Right lobe of liver (tissue), 6 donors: ENCODE measurements around the gene HSPH1. TPM values are rescaled to one million over a fixed set of nuclear protein-coding genes. Genes with fewer than 3 reads are reported as not detected.

ENCODE experiments used
- ATAC-seq, 4 donors: fragments of 200-7000 bp; cut with Tn5 transposase; one replicate each; pipeline ENCODE4 v1.9.1; 2020; ENCODE audit warnings: mild to moderate bottlenecking in 4 of 4, moderate library complexity in 4 of 4
- DNase-seq, 3 donors: peaks; one replicate each; pipeline ENCODE4 v3.0.0-alpha.2; 2020
- H3K27ac ChIP-seq, 3 donors: fragments of 200-600 bp; one replicate each; pipeline ENCODE4 v1.8.0; 2022
- H3K27me3 ChIP-seq, 2 donors: fragments of 200-600 bp; one replicate each; pipeline ENCODE4 v1.8.0; 2022
- H3K36me3 ChIP-seq, 4 donors: fragments of 200-600 bp; sonication (generic) in 1 of 4; one replicate each; pipeline versions ENCODE4 v1.5.1 to v1.8.0; 2017 to 2022; ENCODE audit warnings: control low read depth in 1 of 4
- H3K4me1 ChIP-seq, 4 donors: fragments of 200-600 bp; sonication (generic) in 1 of 4; one replicate each; pipeline versions ENCODE4 v1.5.1 to v1.8.0; 2017 to 2022; ENCODE audit warnings: control low read depth in 1 of 4
- H3K4me3 ChIP-seq, 3 donors: fragments of 200-600 bp; one replicate each; pipeline ENCODE4 v1.8.0; 2022
- H3K9me3 ChIP-seq, 4 donors: fragments of 200-600 bp; sonication (generic) in 1 of 4; one replicate each; pipeline versions ENCODE4 v1.5.1 to v1.8.0; 2017 to 2022; ENCODE audit warnings: control low read depth in 1 of 4
- CTCF ChIP-seq, 4 donors: fragments of 200-600 bp in 3 of 4; fragments of 450-650 bp in 1 of 4; IDR thresholded peaks; one replicate each; pipeline versions ENCODE4 v1.5.1 to v1.8.0; 2016 to 2022; ENCODE audit warnings: antibody characterized with exemption in 4 of 4, mild to moderate bottlenecking in 2 of 4
- POLR2A ChIP-seq: fragments of 450-650 bp; IDR thresholded peaks from one replicate; pipeline ENCODE4 v1.6.1; 2017; ENCODE audit warnings: antibody characterized with exemption, mild to moderate bottlenecking
- WGBS: methylation state at CpG from one replicate; pipeline ENCODE4 v1.1.6; 2018; ENCODE audit warnings: low coverage, low lambda C conversion rate; ENCODE audit not compliant: insufficient coverage; ENCODE audit errors: missing lambda C conversion rate; 5-methylcytosine and 5-hydroxymethylcytosine counted together
- intact Hi-C, 2 donors: fragments of 100-400 bp; cut with DNase I; formaldehyde crosslinking; loops; one replicate each; pipeline versions ENCODE4 v1.11.2 to v1.14.1; 2022
- total RNA-seq, 6 experiments: library from RNA; depleted of rRNA in 2 of 6; stranded (reverse); fragments of >200 nt in 2 of 6; fragmentation: NEBNext Ultra II Directional in 3 of 6; extraction: Animal tissue kit (Norgen Biotek cat#: 25700) in 3 of 6; gene quantifications; one replicate each; pipeline versions ENCODE4 v1.1.0 to v1.2.4, GENCODE V29; 2016 to 2023
- donor health status: DM: no; HTN: yes; CAD: no.
- donor health status: DM: no; HTN: no; CAD: no.
- donor health status: DM: no; HTN: no; CAD: no.
- donor health status: DM: no; HTN: yes; CAD: no.
- donor health status: DM: no; HTN: yes; CAD: no.

The HSPH1 gene
- total RNA-seq, 6 experiments from 2014 or later: 19.6 to 60.8 (median 31.0) TPM

GRCh38 chr13:31090096-31090495, 71.6 kb downstream of the HSPH1 start:
- intact Hi-C loops: no loop called here
- WGBS: 50% methylated on average over 3 of the region's 5 CpGs

GRCh38 chr13:31089649-31090048, 72.1 kb downstream of the HSPH1 start:
- ATAC-seq: no peak

More at GRCh38 chr13:31090096-31090495, 71.6 kb downstream of the HSPH1 start:
- TF ChIP-seq CTCF (IDR thresholded peaks at IDR 0.05) (no peak), POLR2A (no peak)
- DNase-seq (no peak), ATAC-seq (no peak)
- H3K36me3 ChIP-seq: no peaks in the 10 kb centered on the region
- no peaks in the 10 kb centered on the region for H3K9me3 ChIP-seq
- no peaks in the 10 kb centered on the region for H3K4me1 ChIP-seq
- H3K27ac ChIP-seq: no peak overlapping the region
- H3K4me3 ChIP-seq: no peak overlapping the region
- no peaks in the 10 kb centered on the region for H3K27me3 ChIP-seq

GRCh38 chr13:31088826-31089420, 72.8 kb downstream of the HSPH1 start:
- 90% methylated on average over 2 of the region's 8 CpGs for WGBS

More at GRCh38 chr13:31089649-31090048, 72.1 kb downstream of the HSPH1 start:
- Histone ChIP-seq H3K36me3 (no peaks in the 10 kb centered on the region), H3K4me3 (no peak overlapping the region), H3K27me3 (no peaks in the 10 kb centered on the region), H3K4me1 (no peaks in the 10 kb centered on the region), H3K27ac (no peak overlapping the region), H3K9me3 (no peaks in the 10 kb centered on the region)
- DNase-seq: no peak
- TF ChIP-seq CTCF (IDR thresholded peaks at IDR 0.05) (no peak), POLR2A (no peak)
- intact Hi-C loops: no loop called here
- 80% methylated on average over 1 of the region's 3 CpGs for WGBS

More at GRCh38 chr13:31088826-31089420, 72.8 kb downstream of the HSPH1 start:
- no peak overlapping the region for H3K4me3 ChIP-seq
- H3K27me3 ChIP-seq: no peaks in the 10 kb centered on the region
- no peaks in the 10 kb centered on the region for H3K9me3 ChIP-seq
- ATAC-seq: no peak
- TF ChIP-seq POLR2A (no peak), CTCF (IDR thresholded peaks at IDR 0.05) (no peak)
- intact Hi-C loops: no loop called here
- H3K27ac ChIP-seq: no peak overlapping the region
- DNase-seq: no peak
- no peaks in the 10 kb centered on the region for H3K4me1 ChIP-seq
- H3K36me3 ChIP-seq: no peaks in the 10 kb centered on the region

Other genes with a start within 250 kb of the HSPH1 start
- gene TEX26, start 229.2 kb downstream of the HSPH1 start, total RNA-seq: under 1 TPM in 1 of 6 experiments, not detected in 5; 0.37 TPM
- 1 to 10 TPM; 2.7 to 3.6 (median 3.0) TPM for gene B3GLCT, start 38.1 kb upstream of the HSPH1 start, total RNA-seq